GM10248 (cell line): Measurements from ENCODE around the gene AMPD3.

Source experiments
- CTCF ChIA-PET: fragments of 300-600 bp; sonication (Branson Sonifier 250); formaldehyde crosslinking; extraction: SDS; loops from one replicate; lab custom pipeline; 2021; ENCODE audit warnings: antibody characterized with exemption; lab: Yijun Ruan, JAX
- POLR2A ChIA-PET: fragments of 350-650 bp; sonication (Branson Sonifier 250); formaldehyde crosslinking; extraction: SDS; loops from one replicate; lab custom pipeline; 2020; ENCODE audit warnings: antibody characterized with exemption; lab: Yijun Ruan, JAX
- DNase-seq: peaks from one replicate; pipeline ENCODE4 v3.0.0; 2012; ENCODE audit errors: extremely low spot score
- CTCF ChIP-seq: IDR thresholded peaks from 2 replicates; pipeline ENCODE4 v1.5.1; 2012; ENCODE audit warnings: mild to moderate bottlenecking, low read depth; ENCODE audit errors: extremely low read depth, missing control alignments, control extremely low read depth

The AMPD3 gene

DNA sequence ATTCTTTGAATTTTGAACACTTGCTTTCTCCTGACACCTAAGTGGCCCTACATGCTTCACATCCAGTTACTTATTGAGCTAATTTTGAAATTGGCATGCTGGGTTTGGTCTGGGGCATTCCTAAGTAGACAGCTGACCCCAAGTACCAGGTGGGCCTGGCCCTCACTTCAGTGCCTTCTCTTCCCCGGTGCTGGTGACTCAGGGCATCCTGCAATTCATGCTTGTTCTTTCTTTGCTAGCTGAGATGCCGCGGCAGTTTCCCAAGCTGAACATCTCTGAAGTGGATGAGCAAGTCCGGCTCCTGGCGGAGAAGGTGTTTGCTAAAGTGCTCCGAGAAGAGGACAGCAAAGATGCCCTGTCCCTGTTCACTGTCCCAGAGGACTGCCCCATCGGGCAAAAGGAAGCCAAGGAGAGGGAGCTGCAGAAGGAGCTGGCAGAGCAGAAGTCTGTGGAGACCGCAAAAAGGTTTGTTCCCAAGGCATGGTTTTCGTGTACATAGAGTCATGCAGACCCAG is 6.3 kb downstream of the AMPD3 start:
- CTCF ChIA-PET = interaction anchor here (0.9 to 1.8 kb wide), 2 partner anchors 10 to 89 kb away, joined by 3 to 9 read pairs; no protein-coding TSS in a partner anchor
- POLR2A ChIA-PET = no interaction called here
- DNase-seq = no peak
- TF ChIP-seq CTCF = no peak

GRCh38 chr11:10462746-10463300 is 7.8 kb downstream of the AMPD3 start:
- POLR2A ChIA-PET = no interaction called here
- no peak for DNase-seq
- CTCF ChIA-PET = interaction anchor here (1.4 kb wide), 1 partner anchor 16 kb away, joined by 3 read pairs; no protein-coding TSS in a partner anchor
- TF ChIP-seq CTCF = no peak

- ChIA-PET CTCF (interaction anchor here (1.2 to 1.8 kb wide), 3 partner anchors 14 to 67 kb away, joined by 3 to 4 read pairs (median 4); no protein-coding TSS in a partner anchor), POLR2A (no interaction called here)
- no peak for DNase-seq
Observed at GRCh38 chr11:10473371-10473770, 18.3 kb downstream of the AMPD3 start.

GRCh38 chr11:10474551-10474950 is 19.5 kb downstream of the AMPD3 start:
- ChIA-PET POLR2A (no interaction called here), CTCF (no interaction called here)
- DNase-seq = no peak
- TF ChIP-seq CTCF = no peak

More at GRCh38 chr11:10473371-10473770, 18.3 kb downstream of the AMPD3 start:
- no peak for TF ChIP-seq CTCF

DNA sequence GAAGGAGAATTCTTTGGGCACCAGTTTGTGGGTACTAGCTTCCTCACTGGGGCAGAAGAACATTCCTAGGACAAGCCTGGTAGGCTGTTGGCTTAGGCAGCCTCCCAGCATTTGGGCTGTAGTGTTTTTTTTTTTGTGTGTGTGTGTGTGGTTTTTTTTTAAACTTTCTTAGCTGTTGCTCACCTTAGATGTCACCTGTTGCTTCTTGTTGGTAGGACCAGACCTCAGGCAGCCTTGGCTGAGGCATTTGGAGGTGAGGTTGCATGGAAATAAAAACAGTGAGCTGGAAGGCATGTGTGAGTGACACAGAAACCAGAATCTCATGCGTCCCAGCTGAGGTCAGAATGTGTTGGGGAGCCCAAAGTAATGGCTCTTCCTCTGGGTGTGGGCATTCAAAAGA is 21.3 kb downstream of the AMPD3 start:
- ChIA-PET CTCF (interaction anchor here (1.2 to 1.7 kb wide), 6 partner anchors 12 to 64 kb away, joined by 3 to 6 read pairs (median 4); partner anchors contain the start of gene RNF141), POLR2A (no interaction called here)
- no peak for TF ChIP-seq CTCF
- DNase-seq = no peak

DNA sequence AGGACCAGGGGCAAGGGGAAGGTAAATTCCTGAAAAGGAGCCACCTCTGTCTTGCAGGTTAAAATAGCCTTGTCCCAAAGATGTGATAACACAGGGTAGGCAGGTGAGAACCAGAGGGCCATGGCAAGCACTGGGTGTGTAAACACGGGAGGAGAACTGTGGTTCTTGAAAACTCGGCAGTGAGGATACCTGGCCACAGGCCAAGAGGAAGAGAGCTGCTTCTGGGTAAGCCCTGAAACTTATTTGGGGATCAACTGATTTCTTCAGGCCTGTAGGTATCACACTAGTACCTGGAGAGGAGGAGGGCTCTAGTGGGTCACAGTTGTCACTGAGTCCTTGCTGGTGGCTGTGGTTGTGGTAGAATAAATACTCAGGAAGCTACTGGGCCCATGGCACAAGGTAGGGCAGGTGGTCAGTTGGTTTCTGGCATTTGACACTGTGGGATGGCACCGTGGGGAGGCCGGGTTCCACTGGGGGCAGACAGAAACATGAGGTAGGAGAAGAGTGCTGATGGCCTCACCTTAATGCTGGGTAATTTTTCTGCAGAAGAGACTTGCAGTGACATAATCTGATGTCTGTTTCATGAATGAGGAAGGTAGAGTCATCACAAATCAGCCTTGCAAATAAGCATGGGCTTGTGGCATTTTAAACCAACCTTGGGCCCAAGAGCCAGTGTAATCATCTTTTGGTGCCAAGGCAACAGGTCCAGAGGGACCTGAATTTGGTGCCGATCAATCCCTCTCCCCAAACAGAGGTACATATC is 22.0 kb downstream of the AMPD3 start:
- no peak for DNase-seq
- no peak for TF ChIP-seq CTCF
- ChIA-PET CTCF (interaction anchor here (1.3 to 1.7 kb wide), 4 partner anchors 11 to 64 kb away, joined by 3 to 6 read pairs (median 4); partner anchors contain the start of gene RNF141), POLR2A (no interaction called here)
